ENCODE measurements around the gene DCLK2.

DCLK2 gene

DNA sequence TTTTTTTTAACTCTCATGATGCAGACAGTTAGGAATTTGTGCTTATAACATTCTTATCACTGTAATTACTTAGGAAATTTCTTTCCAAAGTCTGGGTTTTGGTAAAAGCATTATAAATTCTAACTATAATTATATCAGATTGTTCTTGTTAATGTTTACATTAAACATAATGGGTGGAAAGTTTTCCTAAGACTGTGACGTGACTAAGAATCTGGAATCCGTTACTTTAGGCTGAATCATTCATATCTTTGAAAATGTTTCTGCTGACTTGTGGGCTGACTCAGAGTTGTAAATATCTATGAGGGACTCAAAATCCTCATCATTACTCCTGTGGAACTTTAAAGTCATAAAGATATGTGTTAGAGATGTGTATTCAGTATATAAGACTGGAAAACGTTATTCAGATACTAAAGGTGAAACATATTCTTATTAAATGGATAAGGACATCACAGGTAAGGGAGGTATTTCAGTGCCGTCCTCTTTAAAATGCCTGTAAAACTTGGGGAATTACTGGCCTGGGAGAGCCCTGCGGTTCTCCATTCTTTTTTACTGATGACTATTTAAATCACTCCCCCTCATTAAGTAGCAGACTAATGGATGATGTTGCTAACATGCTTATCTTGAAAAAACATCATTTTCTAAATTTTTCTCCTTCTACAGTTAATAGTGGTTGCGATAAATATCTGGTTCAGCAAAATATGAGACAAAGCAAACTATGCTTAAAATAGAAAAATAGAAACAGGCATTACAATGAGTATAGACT, 159.0 kb downstream of the DCLK2 start:
- H3K4me2 ChIP-seq (ENCODE audit: low read depth, low read length, poor library complexity, severe bottlenecking): no peak overlapping the region
- H3K4me3 ChIP-seq (ENCODE audit: insufficient read depth, low read length, poor library complexity, severe bottlenecking): no peak overlapping the region
- H3K36me3 ChIP-seq (ENCODE audit: low read length): no peaks in the 10 kb centered on the region
- peaks cover 7% of the 10 kb centered on the region; the same call in 1 of the 2 replicates for H3K27me3 ChIP-seq (ENCODE audit: low read length)
- H3K9ac ChIP-seq (ENCODE audit: low read length): no peak overlapping the region
- H3K27ac ChIP-seq (ENCODE audit: low read depth, low read length): no peak overlapping the region
- no peaks in the 10 kb centered on the region for H3F3A ChIP-seq (ENCODE audit: insufficient read depth)
- TF ChIP-seq, protein P1, sequence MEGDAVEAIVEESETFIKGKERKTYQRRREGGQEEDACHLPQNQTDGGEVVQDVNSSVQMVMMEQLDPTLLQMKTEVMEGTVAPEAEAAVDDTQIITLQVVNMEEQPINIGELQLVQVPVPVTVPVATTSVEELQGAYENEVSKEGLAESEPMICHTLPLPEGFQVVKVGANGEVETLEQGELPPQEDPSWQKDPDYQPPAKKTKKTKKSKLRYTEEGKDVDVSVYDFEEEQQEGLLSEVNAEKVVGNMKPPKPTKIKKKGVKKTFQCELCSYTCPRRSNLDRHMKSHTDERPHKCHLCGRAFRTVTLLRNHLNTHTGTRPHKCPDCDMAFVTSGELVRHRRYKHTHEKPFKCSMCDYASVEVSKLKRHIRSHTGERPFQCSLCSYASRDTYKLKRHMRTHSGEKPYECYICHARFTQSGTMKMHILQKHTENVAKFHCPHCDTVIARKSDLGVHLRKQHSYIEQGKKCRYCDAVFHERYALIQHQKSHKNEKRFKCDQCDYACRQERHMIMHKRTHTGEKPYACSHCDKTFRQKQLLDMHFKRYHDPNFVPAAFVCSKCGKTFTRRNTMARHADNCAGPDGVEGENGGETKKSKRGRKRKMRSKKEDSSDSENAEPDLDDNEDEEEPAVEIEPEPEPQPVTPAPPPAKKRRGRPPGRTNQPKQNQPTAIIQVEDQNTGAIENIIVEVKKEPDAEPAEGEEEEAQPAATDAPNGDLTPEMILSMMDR (IDR thresholded peaks at IDR 0.05; ENCODE audit: insufficient read depth, low read length, poor library complexity, severe bottlenecking): no peak
- TF ChIP-seq EZH2phosphoT487 (conservative IDR thresholded peaks at IDR 0.05; ENCODE audit: low read length): no peak
- no peaks in the 10 kb centered on the region for H3K9me2 ChIP-seq (replicated peaks; ENCODE audit: insufficient read depth, low read length)
- H4K20me1 ChIP-seq (ENCODE audit: low read depth, low read length): no peaks in the 10 kb centered on the region
- H3K79me2 ChIP-seq (ENCODE audit: insufficient read depth, low read length): no peaks in the 10 kb centered on the region
- H2AFZ ChIP-seq (ENCODE audit: low read depth, low read length, severe bottlenecking): no peak overlapping the region
- no peaks in the 10 kb centered on the region for H3K9me3 ChIP-seq (ENCODE audit: insufficient read depth, low read length)

DNA sequence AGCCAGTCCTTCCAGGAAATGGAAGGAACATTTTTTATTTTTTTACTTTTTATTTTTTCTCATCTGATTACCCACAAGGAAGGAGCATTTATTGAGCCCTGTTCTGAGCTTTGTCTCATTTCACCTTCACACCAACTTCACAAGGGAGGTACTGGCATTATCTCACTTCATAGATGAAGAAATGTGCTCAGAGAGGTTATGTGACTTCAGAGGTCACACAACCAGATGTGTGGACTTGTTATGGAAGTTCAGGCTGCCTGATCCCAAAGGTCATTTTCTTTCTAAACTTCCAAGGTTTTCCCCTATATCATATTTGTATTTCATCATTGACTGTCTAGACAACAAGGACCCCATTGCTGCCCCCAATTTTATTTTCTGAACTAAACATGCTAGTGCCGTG, 160.3 kb downstream of the DCLK2 start:
- Histone ChIP-seq H2AFZ (ENCODE audit: low read depth, low read length, severe bottlenecking) (no peak overlapping the region), H3F3A (ENCODE audit: insufficient read depth) (no peaks in the 10 kb centered on the region), H3K4me3 (ENCODE audit: insufficient read depth, low read length, poor library complexity, severe bottlenecking) (no peak overlapping the region), H3K9me3 (ENCODE audit: insufficient read depth, low read length) (no peaks in the 10 kb centered on the region), H4K20me1 (ENCODE audit: low read depth, low read length) (no peaks in the 10 kb centered on the region), H3K36me3 (ENCODE audit: low read length) (no peaks in the 10 kb centered on the region), H3K9ac (ENCODE audit: low read length) (no peak overlapping the region), H3K27ac (ENCODE audit: low read depth, low read length) (no peak overlapping the region), H3K27me3 (ENCODE audit: low read length) (peaks cover 7% of the 10 kb centered on the region; the same call in 1 of the 2 replicates), H3K79me2 (ENCODE audit: insufficient read depth, low read length) (no peaks in the 10 kb centered on the region), H3K4me2 (ENCODE audit: low read depth, low read length, poor library complexity, severe bottlenecking) (no peak overlapping the region), H3K9me2 (replicated peaks; ENCODE audit: insufficient read depth, low read length) (no peaks in the 10 kb centered on the region)
- TF ChIP-seq EZH2phosphoT487 (conservative IDR thresholded peaks at IDR 0.05; ENCODE audit: low read length): no peak
- TF ChIP-seq, protein P1 (IDR thresholded peaks at IDR 0.05; ENCODE audit: insufficient read depth, low read length, poor library complexity, severe bottlenecking): no peak

DNA sequence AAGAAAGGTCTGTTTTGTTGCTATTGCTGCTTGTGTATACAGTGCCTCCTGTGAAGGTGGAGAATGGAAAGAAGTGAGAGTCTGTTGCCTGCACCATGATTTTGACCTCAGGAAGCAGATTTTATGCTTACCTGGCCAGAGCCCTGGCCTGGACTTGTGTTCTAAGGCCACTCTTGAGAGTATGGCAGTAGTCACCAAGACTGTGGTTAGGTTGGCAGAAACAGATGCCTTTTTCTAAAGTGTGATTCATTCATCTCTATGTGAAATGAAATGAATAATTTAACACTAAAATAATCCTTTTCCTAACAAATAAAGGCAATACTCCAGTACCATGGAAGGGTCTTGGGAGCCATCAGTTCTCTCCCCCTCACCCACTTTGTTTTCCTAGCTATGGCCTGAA, 161.8 kb downstream of the DCLK2 start:
- Histone ChIP-seq H3K27ac (ENCODE audit: low read depth, low read length) (no peak overlapping the region), H3K27me3 (ENCODE audit: low read length) (peaks cover 7% of the 10 kb centered on the region; the same call in 1 of the 2 replicates), H3K9me3 (ENCODE audit: insufficient read depth, low read length) (no peaks in the 10 kb centered on the region), H3F3A (ENCODE audit: insufficient read depth) (no peaks in the 10 kb centered on the region), H4K20me1 (ENCODE audit: low read depth, low read length) (no peaks in the 10 kb centered on the region), H3K79me2 (ENCODE audit: insufficient read depth, low read length) (no peaks in the 10 kb centered on the region), H3K9me2 (replicated peaks; ENCODE audit: insufficient read depth, low read length) (no peaks in the 10 kb centered on the region), H3K9ac (ENCODE audit: low read length) (no peak overlapping the region), H3K36me3 (ENCODE audit: low read length) (no peaks in the 10 kb centered on the region), H3K4me2 (ENCODE audit: low read depth, low read length, poor library complexity, severe bottlenecking) (no peak overlapping the region), H2AFZ (ENCODE audit: low read depth, low read length, severe bottlenecking) (no peak overlapping the region), H3K4me3 (ENCODE audit: insufficient read depth, low read length, poor library complexity, severe bottlenecking) (no peak overlapping the region)
- TF ChIP-seq, protein P1 (IDR thresholded peaks at IDR 0.05; ENCODE audit: insufficient read depth, low read length, poor library complexity, severe bottlenecking): no peak
- no peak for TF ChIP-seq EZH2phosphoT487 (conservative IDR thresholded peaks at IDR 0.05; ENCODE audit: low read length)

Measured in SU-DHL-6 (cell line).